Measurements from ENCODE around the gene TEX264. TPM values are rescaled to one million over a fixed set of nuclear protein-coding genes. Genes with fewer than 3 reads are reported as not detected.
A peak's percentile ranks its signal among the peaks of the same experiment; 100 is the strongest.

Gene TEX264
- total and polyA plus RNA-seq, 8 donors: 34.6 to 50.4 (median 37.4) TPM

GRCh38 chr3:51706021-51706485, 35.0 kb downstream of the TEX264 start:
- H3K27ac ChIP-seq: no peak overlapping the region
- peaks cover 0 to 13% of the 10 kb centered on the region in 2 donors for H3K27me3 ChIP-seq
- ATAC-seq: no peak
- TF ChIP-seq CTCF (IDR thresholded peaks at IDR 0.05): no peak
- peaks cover 0 to 39% of the 10 kb centered on the region in 2 donors for H3K36me3 ChIP-seq
- peaks cover 0 to 10% of the 10 kb centered on the region in 2 donors for H3K4me1 ChIP-seq
- intact Hi-C loops (cut with DNase I): no loop called here
- DNase-seq: peak in 1 of 4 donors; percentile 11
- H3K9me3 ChIP-seq: no peaks in the 10 kb centered on the region
- no peak overlapping the region for H3K4me3 ChIP-seq

DNA sequence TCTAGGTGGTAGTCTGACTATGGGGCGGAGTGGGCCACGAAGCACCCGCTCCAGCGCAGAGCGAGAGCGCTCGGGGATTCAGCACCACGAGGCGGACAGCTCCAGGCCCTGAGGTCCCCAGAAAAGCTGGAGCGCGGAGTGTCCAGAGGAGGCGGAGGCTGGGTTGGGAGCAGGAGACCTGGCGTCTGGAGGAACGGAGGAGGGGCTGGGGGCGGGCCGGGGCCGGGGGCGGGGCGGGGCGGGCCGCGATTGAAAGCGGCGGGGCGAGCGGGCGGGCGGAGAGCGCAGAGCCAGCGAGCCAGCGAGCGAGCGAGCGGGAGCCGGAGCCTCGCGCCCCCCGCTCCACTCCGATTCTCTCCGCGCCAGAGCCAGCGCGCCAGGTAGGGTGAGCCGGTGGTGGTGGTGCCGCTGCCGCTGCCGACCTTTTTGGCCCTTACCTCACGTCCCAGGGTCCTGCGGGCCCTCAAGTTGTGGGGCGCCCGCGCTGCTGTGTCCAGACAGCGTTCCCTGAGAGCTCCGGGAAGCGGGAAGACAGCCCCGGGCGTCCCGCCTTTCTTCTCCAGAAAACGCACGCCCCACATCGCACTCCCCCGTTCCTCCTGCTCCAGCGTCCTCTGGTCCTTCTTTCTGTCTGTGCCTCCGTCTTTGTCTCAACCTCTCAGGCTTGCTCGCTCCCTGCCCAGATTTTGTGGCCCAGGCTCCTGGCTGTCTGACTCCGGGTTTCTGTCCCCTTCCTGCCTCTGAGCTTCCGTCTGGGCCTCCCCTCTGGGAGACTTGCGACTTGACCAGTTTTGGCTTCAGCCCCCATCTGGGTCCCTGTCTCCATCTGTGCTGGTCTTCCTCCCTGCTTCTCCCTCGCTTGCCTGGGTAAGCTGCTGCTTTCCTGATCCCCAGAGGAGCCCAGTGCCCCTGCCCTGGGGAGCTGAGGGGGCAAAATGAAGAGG, 36.0 kb downstream of the TEX264 start, which contains the start of gene GRM2:
Gene GRM2, plus strand, starts transcription at position 281 of the 944 bp plus-strand sequence. CDS start 1,916 bp downstream, outside the sequence.
- Histone ChIP-seq H3K36me3 (peaks cover 0 to 30% of the 10 kb centered on the region in 2 donors), H3K4me3 (no peak within 1 kb of the TSS), H3K27me3 (peaks cover 0 to 13% of the 10 kb centered on the region in 2 donors), H3K4me1 (peaks cover 0 to 10% of the 10 kb centered on the region in 2 donors), H3K9me3 (no peaks in the 10 kb centered on the region), H3K27ac (no peak within 1 kb of the TSS)
- intact Hi-C loops (cut with DNase I): no loop called here
- ATAC-seq (peak; percentile 97), DNase-seq (peak; percentile 77 to 92 (median 85))
- no peak for TF ChIP-seq CTCF (IDR thresholded peaks at IDR 0.05)

DNA sequence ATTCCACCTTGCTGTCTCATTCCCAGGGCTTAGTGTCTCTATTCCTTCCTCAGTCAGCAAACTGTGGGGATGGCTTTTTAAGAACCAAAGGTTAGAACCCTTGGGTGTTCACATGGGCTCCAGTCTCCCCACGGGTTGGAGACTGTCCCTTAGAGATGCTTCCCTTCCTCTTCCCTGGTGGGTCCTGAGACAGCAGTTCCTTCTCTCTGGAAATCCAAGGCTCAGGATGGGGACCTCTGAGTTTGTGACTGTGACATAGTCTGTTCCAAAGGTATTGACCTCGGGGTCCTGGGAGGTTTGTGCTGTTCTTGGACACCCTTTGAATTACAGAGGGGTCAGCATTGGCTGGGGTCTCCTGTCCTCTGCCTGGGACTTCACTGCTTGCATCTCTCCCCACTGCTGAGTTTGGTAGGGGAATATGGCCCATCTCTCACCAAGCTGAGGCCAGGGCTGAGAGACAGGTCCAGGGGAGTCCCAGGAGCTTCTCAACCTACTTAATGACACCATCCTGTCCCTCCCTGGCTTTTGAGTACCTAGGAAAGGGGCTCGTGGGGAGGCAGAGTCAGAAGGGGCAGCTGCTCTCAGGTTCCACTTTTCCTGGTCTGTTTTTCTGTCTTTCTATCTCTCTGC, 37.3 kb downstream of the TEX264 start:
- Histone ChIP-seq H3K36me3 (peaks cover 0 to 17% of the 10 kb centered on the region in 2 donors), H3K4me3 (no peak overlapping the region), H3K9me3 (no peaks in the 10 kb centered on the region), H3K4me1 (peaks cover 0 to 10% of the 10 kb centered on the region in 2 donors), H3K27ac (no peak overlapping the region), H3K27me3 (peaks cover 0 to 13% of the 10 kb centered on the region in 2 donors)
- TF ChIP-seq CTCF (IDR thresholded peaks at IDR 0.05): no peak
- intact Hi-C loops (cut with DNase I): no loop called here
- DNase-seq (peak in 1 of 4 donors; percentile 15), ATAC-seq (no peak)

- H3K4me3 ChIP-seq: no peak overlapping the region
- no peak for TF ChIP-seq CTCF (IDR thresholded peaks at IDR 0.05)
- peaks cover 0 to 13% of the 10 kb centered on the region in 2 donors for H3K27me3 ChIP-seq
- ATAC-seq: no peak
- no peaks in the 10 kb centered on the region for H3K9me3 ChIP-seq
- H3K27ac ChIP-seq: no peak overlapping the region
- intact Hi-C loops (cut with DNase I): no loop called here
- H3K4me1 ChIP-seq: peaks cover 0 to 10% of the 10 kb centered on the region in 2 donors
- H3K36me3 ChIP-seq: peaks cover 0 to 10% of the 10 kb centered on the region in 2 donors
- DNase-seq: peak in 1 of 4 donors; percentile 22
Observed at GRCh38 chr3:51709004-51709420, 38.0 kb downstream of the TEX264 start.
